NCI-H460 (cell line): ENCODE results near the gene NUB1. TPM values are rescaled to one million over a fixed set of nuclear protein-coding genes. Genes with fewer than 3 reads are reported as not detected.

Experiments used
- DNase-seq: peaks from one replicate; pipeline ENCODE4 v3.0.0-alpha.2; 2016; ENCODE audit warnings: low read depth; ENCODE audit errors: extremely low read depth
- total RNA-seq: library from RNA; depleted of rRNA; stranded (reverse); fragments of >200 nt; shearing (Covaris generic); gene quantifications from 2 replicates; pipeline ENCODE4 v1.2.3, GENCODE V29; 2014

Gene NUB1
- total RNA-seq, 1 experiment from 2014 or later: 83.1 TPM

DNA sequence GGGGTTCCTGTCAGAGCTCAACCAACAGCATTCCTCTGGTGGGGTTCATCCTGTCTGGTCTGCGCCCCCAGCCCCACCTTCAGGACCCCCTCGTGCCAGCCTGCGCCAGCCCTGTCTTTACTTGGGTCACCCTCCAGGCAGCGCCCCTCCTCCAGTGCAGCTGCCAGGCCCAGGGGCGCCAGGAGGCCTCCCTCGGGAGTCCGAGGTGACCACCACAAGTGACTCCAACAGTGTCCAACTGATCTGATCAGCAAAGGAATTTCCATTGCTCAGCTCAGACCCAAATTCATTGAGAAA is 57.6 kb downstream of the NUB1 start:
- DNase-seq: no peak

DNA sequence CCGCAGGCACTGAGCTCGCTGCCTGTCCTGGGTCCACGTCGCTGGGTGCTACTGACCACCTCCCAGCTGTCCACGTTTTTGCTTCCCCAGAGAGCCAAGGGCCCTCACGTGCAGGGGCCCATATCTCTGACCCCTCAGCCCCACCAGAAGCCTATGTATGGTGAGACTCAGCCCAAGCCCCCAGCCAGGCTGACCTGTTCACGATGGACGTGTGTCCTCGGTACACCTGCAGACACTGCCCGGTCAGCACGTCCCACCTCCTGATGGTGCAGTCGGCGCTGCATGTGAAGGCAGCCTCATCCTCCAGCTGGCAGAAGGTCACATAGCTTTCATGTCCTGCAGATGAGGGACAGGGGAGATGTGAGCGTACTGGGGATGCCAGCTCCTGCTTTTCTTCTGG is 58.3 kb downstream of the NUB1 start:
- DNase-seq: no peak

DNA sequence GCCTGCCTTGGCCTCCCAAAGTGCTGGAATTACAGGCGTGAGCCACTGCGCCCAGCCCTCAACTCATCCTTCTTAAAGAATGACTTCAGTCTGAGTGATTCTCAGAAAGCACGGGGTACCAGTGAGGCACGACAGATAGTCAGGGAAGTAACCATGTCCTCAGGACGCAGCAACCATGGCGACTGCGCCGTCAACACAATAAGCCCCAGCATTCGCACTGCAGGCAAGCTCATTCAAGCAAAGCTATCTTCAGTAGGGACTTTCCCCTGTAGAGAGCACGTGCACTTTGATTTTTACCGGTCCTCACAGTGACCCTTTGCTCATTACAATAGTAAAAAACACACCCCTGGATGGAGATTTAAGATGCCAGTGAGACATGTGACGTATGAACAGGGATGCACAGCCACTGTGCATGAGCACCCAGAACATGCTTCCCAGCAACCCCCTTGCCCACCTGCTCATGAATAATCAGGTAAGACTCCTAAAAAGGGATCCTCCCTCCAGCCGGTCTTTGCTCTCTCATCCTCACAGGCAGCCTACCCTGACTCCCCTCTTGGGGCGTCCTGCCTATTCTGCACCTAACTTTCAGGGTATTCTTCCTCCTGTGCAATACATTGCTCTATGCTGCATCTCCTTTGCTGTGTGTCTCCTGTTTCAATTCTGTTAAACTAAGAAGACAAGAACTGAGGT is 59.2 kb downstream of the NUB1 start:
- DNase-seq: no peak

DNA sequence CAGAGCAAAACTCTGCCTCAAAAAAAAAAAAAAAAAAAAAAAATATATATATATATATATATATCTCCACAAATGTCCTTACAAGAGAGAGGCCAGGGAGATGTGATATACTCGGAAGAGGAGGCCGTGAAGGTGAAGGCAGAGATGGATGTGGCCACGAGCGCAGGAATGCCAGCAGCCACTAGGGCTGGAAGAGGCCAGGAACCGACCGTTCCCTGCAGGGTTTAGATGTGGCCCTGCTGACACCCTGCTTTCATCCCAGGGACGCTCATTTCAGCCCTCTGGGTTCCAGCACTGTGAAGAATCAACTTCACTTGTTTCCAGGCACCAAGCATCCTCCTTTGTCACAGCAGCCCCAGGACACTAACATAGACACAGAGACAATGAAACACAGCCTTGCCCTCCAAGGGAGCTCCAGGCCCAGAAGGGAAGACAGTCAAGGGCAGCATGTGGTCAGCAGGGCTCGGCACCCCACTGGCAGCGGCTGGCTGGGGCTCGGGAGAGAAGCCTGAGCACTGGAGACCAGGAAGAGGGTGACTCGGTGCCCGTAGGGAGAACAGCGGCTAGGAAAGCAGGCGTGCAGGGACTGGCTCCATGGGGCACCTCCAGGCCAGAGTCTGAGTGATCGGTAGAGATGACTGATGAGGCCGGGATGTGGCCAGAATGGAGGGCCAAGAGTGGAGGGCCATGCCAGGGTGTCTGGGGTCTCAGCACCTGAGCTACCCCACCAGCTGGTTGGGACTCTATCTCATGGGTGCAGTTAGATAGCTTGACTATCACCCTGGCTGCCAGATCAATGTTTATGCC is 60.6 kb downstream of the NUB1 start:
- no peak for DNase-seq

DNA sequence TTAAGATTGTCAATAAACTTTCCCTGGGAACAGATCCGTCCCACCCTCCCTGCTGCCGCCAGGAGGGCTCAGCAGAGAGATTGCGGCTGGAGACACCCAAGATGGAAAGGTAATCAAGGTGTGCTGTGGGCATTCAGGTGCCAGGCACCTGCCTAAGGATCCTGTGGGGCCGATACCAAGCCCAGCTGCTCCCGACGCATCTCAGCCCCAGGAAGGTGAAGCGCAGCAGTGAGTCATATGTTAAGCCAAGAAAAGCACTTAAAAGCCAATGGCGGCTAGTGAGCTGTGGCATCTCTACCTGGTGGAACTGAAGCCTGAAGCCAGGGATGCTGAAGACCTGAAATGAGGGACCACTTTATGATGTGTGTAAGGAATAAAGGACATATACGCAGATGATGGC is 62.2 kb downstream of the NUB1 start:
- DNase-seq: no peak

DNA sequence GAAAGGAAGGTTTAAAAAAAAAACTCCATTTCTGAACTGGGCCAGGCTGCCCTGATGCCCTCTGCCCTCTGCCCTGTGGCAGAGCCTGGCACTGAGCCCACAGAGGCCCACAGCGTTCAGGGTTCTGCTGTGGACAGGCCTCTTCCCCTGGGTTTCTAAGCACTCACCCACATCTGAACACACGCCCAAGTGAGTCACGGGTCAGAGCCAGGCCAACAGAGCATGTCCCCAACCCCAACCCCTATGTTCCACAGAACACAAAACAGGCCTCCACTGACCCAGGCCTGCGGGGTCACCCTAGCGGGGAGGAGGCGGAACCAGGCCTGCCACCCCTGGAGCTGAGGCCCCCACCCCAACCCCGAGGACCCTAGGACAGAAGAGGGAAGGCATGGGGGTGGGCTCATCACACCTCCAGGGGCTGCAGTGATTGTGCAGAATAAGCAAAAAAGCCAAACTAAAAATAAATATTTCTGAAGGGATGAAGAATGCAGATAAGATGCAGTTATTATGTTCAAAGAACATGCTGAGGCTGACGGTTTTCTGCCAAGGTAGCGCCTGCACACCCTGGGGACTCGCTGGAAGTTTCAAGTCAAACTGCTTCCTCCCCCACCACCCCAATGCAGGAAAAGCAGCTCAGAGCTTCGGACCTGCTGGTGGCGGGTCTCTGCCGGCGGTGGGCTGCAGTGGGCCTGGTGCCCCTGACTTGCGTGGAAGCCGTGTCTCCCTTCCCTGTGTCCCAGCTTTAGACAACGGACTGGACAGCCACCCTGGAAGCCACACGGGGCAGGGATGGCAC is 62.8 kb downstream of the NUB1 start:
- DNase-seq: no peak

DNA sequence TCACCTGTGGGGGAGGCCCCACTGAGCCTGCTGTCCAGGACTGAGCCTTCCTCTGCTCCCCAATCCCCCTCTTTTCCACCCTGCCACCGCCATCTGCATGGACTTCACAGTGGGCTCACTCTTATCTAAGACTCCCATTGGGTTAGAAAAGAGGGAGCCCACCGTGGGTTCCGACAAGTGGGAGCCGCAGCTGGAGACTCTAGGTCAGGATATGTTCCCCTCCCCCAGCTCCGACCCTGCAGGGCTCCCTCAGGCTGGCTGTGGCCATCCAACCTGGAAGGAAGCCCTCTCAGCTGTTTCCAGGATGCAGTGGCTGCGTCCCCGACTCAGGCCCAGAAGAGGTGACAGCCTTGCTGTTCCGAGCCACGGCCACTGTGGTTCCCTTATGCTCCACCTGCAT is 63.4 kb downstream of the NUB1 start:
- no peak for DNase-seq

DNA sequence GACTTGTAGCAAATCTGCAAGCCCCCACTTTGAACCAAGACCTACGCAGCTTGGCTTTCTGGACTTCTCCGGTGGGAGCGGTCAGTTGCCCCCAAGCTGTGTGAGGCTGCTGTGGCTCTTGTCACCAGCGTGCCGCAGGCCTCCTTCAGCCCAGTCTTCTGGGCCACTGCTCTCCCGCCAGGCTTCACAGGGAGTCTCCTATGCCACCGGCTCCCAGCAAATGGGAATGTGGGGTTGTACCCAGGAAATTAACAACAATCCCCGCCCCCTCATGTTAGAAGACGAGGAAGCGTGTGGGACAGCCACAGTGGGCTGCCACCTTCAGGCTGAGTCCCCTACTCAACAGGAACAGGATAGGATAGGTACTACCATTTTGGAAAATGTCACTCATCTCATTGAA is 64.0 kb downstream of the NUB1 start:
- no peak for DNase-seq

DNA sequence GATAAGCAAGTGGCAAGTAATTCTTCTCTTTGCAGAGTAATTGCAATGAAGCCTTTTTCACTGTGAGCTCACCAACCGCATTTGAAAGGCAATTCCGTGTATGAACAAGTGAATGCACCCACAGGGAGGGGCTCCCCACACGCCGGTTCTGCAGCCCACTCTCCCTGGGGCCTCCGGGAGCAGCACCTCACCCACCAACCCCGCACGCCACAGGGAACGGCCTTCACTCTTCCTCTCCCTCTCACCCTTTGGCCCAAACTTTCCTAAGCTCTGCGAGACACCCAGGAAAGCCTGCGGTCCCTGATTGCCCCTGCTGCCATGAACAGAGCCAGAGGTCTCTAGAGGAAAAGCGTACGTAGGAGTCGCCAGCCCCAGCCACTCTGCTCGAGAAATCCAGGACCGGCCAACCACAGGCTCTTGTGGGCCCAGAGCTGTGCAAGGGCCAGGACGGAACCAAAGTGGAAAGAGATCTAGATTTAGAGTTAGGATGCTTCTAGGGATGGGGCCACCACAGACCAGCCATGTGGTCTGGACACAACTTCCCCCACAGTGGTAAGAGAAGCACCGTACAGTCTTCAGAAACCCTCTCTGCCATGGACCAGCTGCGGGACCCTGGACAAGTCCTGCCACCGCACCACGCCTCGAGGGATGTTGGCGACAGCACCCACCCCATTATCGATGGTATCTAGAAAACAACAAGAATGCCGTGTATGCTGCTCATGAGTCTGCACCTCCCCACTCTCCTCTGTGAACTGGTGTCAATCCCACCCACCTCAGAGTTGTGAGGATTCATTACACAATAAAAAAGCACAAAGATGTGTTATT is 64.7 kb downstream of the NUB1 start:
- no peak for DNase-seq

DNA sequence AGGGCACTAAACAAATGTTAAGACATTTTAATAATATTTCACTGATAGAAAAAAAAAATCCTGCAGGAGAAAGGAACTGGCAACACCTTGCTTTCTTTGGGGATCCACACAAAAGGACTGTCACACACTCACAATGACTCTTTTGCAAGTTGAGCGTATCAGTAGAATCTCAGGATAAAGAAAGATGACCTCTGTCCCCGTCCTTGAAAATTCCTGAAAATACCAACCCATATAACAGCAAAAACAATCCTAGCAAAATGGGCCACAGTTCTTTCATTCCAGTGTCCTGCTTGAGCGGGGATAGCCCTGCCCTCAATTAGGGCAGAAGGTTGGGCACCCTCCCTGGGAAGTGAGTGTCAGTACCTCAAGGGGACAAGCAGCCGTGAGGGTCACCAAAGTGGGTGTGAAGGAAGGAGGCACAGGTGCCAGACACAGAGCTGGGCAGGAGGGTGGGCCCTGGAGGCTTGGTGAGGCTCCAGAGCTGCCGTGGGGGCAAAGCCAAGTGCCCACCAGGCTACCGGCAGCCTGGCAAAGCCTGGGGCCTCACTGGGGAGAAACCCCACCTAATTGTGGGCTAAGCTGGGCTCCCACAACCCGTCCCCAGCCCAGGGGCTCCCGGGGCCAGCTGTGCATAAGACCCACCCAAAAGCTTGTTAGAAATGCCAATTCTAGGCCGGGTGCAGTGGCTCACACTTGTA is 65.4 kb downstream of the NUB1 start:
- no peak for DNase-seq

DNA sequence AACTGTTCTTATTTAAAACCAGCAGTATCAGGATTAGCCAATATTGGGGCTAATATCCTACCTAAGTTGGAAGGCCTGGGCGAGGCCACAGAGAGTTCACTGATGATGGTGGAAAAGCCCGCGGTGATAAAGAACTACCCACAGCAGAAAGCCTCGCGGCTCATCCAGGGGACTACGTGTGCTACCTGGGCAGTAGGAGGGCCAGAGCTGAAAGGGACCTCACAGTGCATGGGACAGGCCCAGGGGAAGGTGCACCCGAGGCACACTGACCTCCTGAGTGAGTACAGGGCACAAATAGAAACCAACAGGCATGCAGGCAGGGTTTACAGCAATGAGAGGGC is 66.9 kb downstream of the NUB1 start:
- DNase-seq: no peak

DNA sequence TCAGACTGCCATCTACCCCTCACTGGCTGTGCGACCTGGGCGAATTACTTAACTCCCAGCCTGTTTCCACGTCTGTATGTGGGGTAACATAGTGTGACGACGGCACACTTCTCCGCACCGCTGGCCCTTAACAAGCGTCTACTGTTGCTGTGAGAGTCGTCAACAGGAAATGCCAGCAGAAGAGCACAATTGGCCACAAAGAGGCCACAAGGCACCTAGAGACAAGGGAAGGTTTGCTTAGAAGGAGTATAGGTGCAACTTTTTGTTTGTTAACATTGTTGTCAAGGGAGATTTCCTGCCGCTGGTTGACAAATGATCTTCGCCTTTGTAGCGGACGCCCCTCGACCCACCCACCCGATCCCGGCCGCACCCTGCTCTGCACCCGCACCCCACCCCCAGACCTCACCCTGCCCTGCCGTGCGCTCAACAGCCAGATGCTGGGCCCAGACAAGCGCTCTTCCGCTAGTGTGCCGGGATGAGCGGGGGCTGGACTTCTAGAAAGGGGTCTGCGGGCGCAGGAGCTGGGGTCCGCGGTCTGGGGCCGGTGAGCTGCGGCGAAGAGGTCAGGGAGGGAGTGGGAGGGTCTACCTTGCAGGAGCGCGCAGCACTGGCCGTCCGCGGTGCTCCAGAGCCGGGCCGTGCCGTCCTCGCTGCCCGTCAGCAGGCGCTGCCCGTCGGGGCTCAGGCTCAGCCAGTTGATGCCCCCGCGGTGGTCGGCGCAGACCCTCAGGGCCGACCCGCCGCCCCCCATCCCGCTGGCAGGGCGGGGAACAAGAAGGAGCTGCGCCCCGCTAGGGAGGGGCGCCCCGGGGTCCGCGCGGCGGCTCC is 67.4 kb downstream of the NUB1 start:
- DNase-seq: no peak

DNA sequence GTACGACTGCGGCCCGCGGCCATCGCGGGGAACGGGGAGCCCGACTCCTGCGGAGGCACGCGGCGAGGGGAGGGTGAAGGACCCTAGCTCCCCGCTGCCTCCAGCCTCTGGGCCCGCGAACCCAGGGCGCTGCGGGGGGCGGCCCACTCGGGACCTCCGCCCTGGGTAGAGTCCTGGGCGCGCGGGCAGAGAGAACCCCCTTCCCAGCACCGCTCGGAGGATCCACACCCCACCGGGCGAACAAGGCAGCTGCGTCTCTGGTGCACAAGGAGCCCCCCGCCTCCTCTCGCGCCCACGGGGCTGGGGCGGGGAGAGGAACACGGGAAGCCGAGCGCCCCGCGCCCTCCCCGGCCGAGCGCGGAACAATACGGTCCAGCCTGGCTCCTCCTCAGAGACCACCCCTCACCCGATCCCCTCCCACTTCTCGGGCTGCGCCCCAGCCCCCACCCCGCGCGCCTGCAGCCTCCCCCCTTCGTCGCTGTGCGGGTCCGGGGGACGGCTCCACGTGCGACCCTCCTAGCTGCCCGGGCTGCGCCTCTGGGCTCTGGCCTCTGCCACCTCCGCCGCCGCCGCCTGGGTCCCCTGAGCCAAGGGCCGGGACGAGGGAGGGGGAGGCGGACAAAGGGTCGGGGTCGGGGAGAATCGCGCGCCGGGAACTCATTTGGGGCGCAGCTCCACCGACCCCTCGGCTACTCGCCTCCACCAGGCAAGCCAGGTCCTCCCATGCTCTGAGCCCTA is 68.2 kb downstream of the NUB1 start, which contains the start of gene WDR86:
Gene WDR86 (minus strand): TSS at position 372 of the 738 bp plus-strand sequence. CDS start 449 bp downstream, outside the sequence.
- no peak for DNase-seq

DNA sequence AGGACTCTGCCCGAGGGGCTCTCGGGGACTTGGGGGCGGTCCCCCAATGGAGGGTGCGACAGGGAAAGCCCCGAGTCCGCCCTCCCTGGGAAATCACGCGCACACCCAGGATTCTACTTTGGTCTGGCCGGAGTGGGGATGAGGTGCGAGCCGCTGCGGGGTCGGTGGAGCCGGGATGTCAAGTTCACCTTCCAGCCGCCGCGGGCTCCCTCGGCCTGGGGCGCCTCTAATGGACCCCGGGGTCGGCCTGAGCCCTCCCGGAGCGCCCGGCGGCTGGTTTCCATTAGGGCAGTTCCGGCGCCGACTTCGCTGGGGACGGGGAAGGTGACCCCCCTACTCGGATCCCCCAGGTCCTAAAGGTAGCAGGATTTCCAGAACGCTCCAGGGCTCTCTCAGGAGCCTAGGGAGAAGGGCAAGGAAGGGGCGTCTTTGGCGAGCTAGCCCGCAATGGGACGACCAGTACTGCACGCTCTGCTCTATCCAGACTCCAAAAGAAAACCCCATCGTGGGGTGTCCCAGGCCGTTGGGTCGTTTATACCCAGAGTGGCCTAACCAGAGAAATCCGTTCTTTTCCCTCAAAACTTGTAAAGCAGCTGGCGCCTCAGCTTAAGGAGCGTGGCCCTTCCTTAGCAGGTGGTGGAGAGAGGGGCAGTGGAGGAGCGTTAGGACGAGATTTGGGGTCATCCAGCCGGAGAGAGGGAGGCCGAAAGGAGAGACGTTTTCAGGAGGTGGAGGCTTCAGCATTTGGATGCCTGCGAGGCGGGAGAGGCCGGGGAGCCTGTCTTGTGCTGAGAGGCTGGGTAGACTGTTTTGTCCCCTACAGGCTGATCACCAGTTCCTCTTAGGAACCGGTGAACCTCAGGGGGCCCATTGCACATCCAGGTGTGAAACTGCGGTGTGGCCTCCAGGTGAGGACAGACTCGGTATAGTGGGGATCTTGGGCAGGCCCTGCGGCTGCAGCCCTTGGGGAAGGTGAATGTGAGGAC is 69.1 kb downstream of the NUB1 start:
- no peak for DNase-seq

DNA sequence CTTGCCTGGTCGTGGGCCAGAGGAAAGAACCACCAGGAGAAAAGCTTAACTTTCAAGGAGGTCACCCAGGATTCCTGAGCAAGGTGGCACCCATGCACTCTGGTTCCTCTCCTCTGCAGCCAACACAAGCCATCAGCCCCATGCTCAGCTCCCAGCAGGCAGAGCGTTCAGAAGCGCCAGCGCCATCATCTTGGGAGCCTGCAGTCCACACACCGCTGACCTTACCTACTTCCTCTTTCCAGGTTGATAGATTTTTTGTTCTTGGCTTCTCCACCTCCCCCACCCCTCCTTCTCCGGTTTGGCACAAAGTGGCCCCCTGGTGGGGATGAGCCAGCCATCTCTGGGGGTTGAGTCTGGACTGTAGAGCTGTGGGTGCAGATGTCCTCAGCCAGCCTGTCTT is 69.9 kb downstream of the NUB1 start:
- no peak for DNase-seq

DNA sequence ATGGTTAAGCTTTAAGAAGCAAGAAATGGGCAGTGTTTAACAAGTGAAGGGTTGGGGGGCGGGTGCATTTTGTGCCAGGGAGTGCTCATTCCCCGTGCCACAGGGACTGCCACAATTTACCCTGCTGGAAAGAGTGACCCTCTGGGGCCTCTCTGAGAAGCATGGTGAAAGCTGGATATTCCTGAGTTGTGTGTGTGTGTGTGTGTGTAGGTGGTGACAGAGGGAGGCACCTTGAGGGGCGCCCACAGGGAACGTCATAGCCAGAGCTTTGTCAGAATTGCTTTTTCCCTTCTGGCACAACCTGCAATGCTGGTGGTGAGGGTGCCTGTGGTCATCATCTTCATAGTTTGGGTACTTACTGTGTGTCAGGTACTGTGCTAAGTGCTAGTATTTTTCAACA is 70.7 kb downstream of the NUB1 start:
- no peak for DNase-seq

DNA sequence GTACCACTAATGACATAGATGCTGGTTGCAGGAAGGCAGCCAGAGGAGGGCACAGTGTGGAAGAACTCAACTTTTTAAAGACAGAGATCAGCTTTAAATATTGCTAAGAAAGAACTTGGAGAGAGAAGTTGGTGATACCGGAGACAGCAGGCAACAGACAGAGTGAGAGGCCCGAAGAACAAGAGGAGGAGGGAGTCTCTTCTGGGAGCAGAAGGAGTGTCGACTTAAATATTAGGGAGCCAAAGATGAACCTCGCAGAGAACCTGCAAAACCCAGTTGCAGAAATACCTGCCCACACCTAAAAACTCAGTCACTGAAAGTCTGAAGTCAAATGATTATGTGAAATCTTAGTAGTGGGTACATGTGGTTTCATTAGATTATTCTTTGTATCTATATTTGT is 71.6 kb downstream of the NUB1 start:
- no peak for DNase-seq
